ENCODE measurements around the gene PTPN3. TPM values are rescaled to one million over a fixed set of nuclear protein-coding genes. Genes with fewer than 3 reads are reported as not detected.

Gene PTPN3
- total RNA-seq, 1 experiment from 2014 or later, result 1.1 TPM

GRCh38 chr9:109355564-109356297 lies 142.4 kb downstream of the PTPN3 start:
- Histone ChIP-seq H3K4me3 (ENCODE audit: low read depth, low read length, poor library complexity, severe bottlenecking) (no peak overlapping the region), H3K27ac (ENCODE audit: low read depth, low read length, poor library complexity, severe bottlenecking) (no peak overlapping the region), H3K27me3 (replicated peaks; ENCODE audit: insufficient read depth, low read depth, low read length, poor library complexity) (no peaks in the 10 kb centered on the region), H3K4me1 (ENCODE audit: insufficient read depth, low read length, poor library complexity, severe bottlenecking) (no peaks in the 10 kb centered on the region), H3K36me3 (ENCODE audit: insufficient read depth, low read length, poor library complexity, severe bottlenecking) (no peaks in the 10 kb centered on the region), H3K9me3 (ENCODE audit: low read depth, low read length, poor library complexity, severe bottlenecking) (no peaks in the 10 kb centered on the region)
- DNase-seq (ENCODE audit: low spot score), result no peak
- TF ChIP-seq EZH2 (IDR thresholded peaks at IDR 0.05; ENCODE audit: borderline replicate concordance, low read depth, low read length, poor library complexity, severe bottlenecking) (no peak), CTCF (conservative IDR thresholded peaks at IDR 0.05; ENCODE audit: low read depth, low read length) (no peak)
- BruUV-seq (replicated peaks), result no TSS peak
- intact Hi-C loops (cut with micrococcal nuclease; ENCODE audit: unreplicated experiment), result no loop called here
- POLR2A ChIA-PET (ENCODE audit: low non-redundant PET), result no interaction called here
- CTCF ChIA-PET, result no interaction called here

GRCh38 chr9:109354190-109354589 lies 143.9 kb downstream of the PTPN3 start:
- Histone ChIP-seq H3K9me3 (ENCODE audit: low read depth, low read length, poor library complexity, severe bottlenecking) (no peaks in the 10 kb centered on the region), H3K27ac (ENCODE audit: low read depth, low read length, poor library complexity, severe bottlenecking) (no peak overlapping the region), H3K4me3 (ENCODE audit: low read depth, low read length, poor library complexity, severe bottlenecking) (no peak overlapping the region), H3K4me1 (ENCODE audit: insufficient read depth, low read length, poor library complexity, severe bottlenecking) (no peaks in the 10 kb centered on the region), H3K27me3 (replicated peaks; ENCODE audit: insufficient read depth, low read depth, low read length, poor library complexity) (no peaks in the 10 kb centered on the region), H3K36me3 (ENCODE audit: insufficient read depth, low read length, poor library complexity, severe bottlenecking) (no peaks in the 10 kb centered on the region)
- no TSS peak for BruUV-seq (replicated peaks)
- TF ChIP-seq EZH2 (IDR thresholded peaks at IDR 0.05; ENCODE audit: borderline replicate concordance, low read depth, low read length, poor library complexity, severe bottlenecking) (no peak), CTCF (conservative IDR thresholded peaks at IDR 0.05; ENCODE audit: low read depth, low read length) (no peak)
- CTCF ChIA-PET, result no interaction called here
- intact Hi-C loops (cut with micrococcal nuclease; ENCODE audit: unreplicated experiment), result no loop called here
- POLR2A ChIA-PET (ENCODE audit: low non-redundant PET), result no interaction called here
- DNase-seq (ENCODE audit: low spot score), result no peak

- H3K9me3 ChIP-seq (ENCODE audit: low read depth, low read length, poor library complexity, severe bottlenecking), result no peaks in the 10 kb centered on the region
- TF ChIP-seq CTCF (conservative IDR thresholded peaks at IDR 0.05; ENCODE audit: low read depth, low read length) (no peak), EZH2 (IDR thresholded peaks at IDR 0.05; ENCODE audit: borderline replicate concordance, low read depth, low read length, poor library complexity, severe bottlenecking) (no peak)
- no peaks in the 10 kb centered on the region for H3K27me3 ChIP-seq (replicated peaks; ENCODE audit: insufficient read depth, low read depth, low read length, poor library complexity)
- no peaks in the 10 kb centered on the region for H3K4me1 ChIP-seq (ENCODE audit: insufficient read depth, low read length, poor library complexity, severe bottlenecking)
- no peak overlapping the region for H3K27ac ChIP-seq (ENCODE audit: low read depth, low read length, poor library complexity, severe bottlenecking)
- CTCF ChIA-PET, result interaction anchor here (0.6 kb wide), 1 partner anchor 400 kb away, joined by 3 read pairs; no protein-coding TSS in a partner anchor
- no peak for DNase-seq (ENCODE audit: low spot score)
- intact Hi-C loops (cut with micrococcal nuclease; ENCODE audit: unreplicated experiment), result no loop called here
- no TSS peak for BruUV-seq (replicated peaks)
- POLR2A ChIA-PET (ENCODE audit: low non-redundant PET), result no interaction called here
- H3K4me3 ChIP-seq (ENCODE audit: low read depth, low read length, poor library complexity, severe bottlenecking), result no peak overlapping the region
- H3K36me3 ChIP-seq (ENCODE audit: insufficient read depth, low read length, poor library complexity, severe bottlenecking), result no peaks in the 10 kb centered on the region
Observed at GRCh38 chr9:109351032-109351431, 147.1 kb downstream of the PTPN3 start.
